HepG2 (cell line): ENCODE measurements around the gene CGNL1. TPM values are rescaled to one million over a fixed set of nuclear protein-coding genes. Genes with fewer than 3 reads are reported as not detected.

Source experiments
- ATAC-seq: fragments of 200-7000 bp; cut with Tn5 transposase; 3 replicates; pipeline ENCODE4 v1.9.1; 2020; ENCODE audit warnings: mild to moderate bottlenecking, moderate library complexity
- BruUV-seq: library from RNA; stranded (reverse); fragments of 400-500 nt; replicated peaks from 2 replicates; lab custom pipeline; 2021; lab: Mats Ljungman, UMichigan
- CTCF ChIA-PET: fragments of 300-600 bp; formaldehyde crosslinking; extraction: SDS; loops from one replicate; lab custom pipeline; 2021; ENCODE audit warnings: low total read pairs, inconsistent platforms, low intra/inter-chr PET ratio; lab: Yijun Ruan, JAX
- POLR2A ChIA-PET: fragments of 350-600 bp; sonication (Branson Sonifier 250); formaldehyde crosslinking; loops from one replicate; lab custom pipeline; 2020; ENCODE audit warnings: antibody characterized with exemption, inconsistent platforms; lab: Yijun Ruan, JAX
- DNase-seq: peaks from one replicate; pipeline ENCODE4 v3.0.0-alpha.2; 2015; ENCODE audit warnings: low spot score
- FAIRE-seq: peaks from 3 replicates; lab custom pipeline; 2011; peaks lifted over from hg19 to GRCh38; lab: Jason Lieb, UNC
- H2AFZ ChIP-seq: one replicate; pipeline ENCODE4 v1.6.1; 2011; ENCODE audit warnings: low read length, inconsistent platforms
- H3K27ac ChIP-seq: fragments of 300-600 bp; 3 replicates; pipeline ENCODE4 v1.8.0; 2011; ENCODE audit warnings: mixed run types, mild to moderate bottlenecking, mixed read lengths, low read length, inconsistent platforms; ENCODE audit not compliant: insufficient read depth; ENCODE audit errors: extremely low read length
- H3K27me3 ChIP-seq, 2 experiments: fragments of 200-600 bp in 1 of 2; 2 replicates in 1 of 2; 3 replicates in 1 of 2; pipeline versions ENCODE4 v1.6.0 to v1.8.0; 2011; ENCODE audit warnings: low read length in 2 of 2, mild to moderate bottlenecking in 2 of 2, moderate library complexity in 2 of 2, inconsistent platforms in 1 of 2; ENCODE audit not compliant: insufficient read depth in 2 of 2, control insufficient read depth in 1 of 2
- H3K36me3 ChIP-seq, 2 experiments: fragments of 200-600 bp in 1 of 2; replicated peaks in 1 of 2; 2 replicates in 1 of 2; 3 replicates in 1 of 2; pipeline versions ENCODE4 v1.5.1 to v1.8.0; 2011; ENCODE audit warnings: low read length in 2 of 2, inconsistent platforms in 1 of 2; ENCODE audit not compliant: insufficient read depth in 2 of 2, control insufficient read depth in 1 of 2
- H3K4me1 ChIP-seq: 2 replicates; pipeline ENCODE4 v1.5.1; 2012; ENCODE audit warnings: low read length, inconsistent platforms; ENCODE audit not compliant: insufficient read depth
- H3K4me2 ChIP-seq: 2 replicates; pipeline ENCODE4 v1.6.0; 2011; ENCODE audit warnings: low read depth, low read length, inconsistent platforms
- H3K4me3 ChIP-seq, 3 experiments: fragments of 200-600 bp in 1 of 3; sonication (generic), shearing (Covaris generic) in 1 of 3; replicated peaks in 1 of 3; 2 replicates each; pipeline ENCODE4 v1.5.1; 2011 to 2016; ENCODE audit warnings: low read length in 3 of 3, inconsistent platforms in 2 of 3, low read depth in 2 of 3, mild to moderate bottlenecking in 2 of 3, control low read depth in 1 of 3, mixed read lengths in 1 of 3; ENCODE audit not compliant: insufficient read depth in 1 of 3
- H3K79me2 ChIP-seq: one replicate; pipeline ENCODE4 v1.6.1; 2011; ENCODE audit warnings: low read length, inconsistent platforms; ENCODE audit not compliant: insufficient read depth
- H3K9ac ChIP-seq: 2 replicates; pipeline ENCODE4 v1.6.0; 2011; ENCODE audit warnings: mild to moderate bottlenecking, low read depth, low read length, inconsistent platforms; ENCODE audit not compliant: insufficient read depth
- H3K9me3 ChIP-seq: 2 replicates; pipeline ENCODE4 v1.5.1; 2012; ENCODE audit warnings: mild to moderate bottlenecking, low read length
- H4K20me1 ChIP-seq: 2 replicates; pipeline ENCODE4 v1.6.0; 2011; ENCODE audit warnings: inconsistent platforms, mild to moderate bottlenecking, low read length, moderate library complexity; ENCODE audit not compliant: insufficient read depth
- KLF11 ChIP-seq: IDR thresholded peaks from 2 replicates; pipeline ENCODE4 v1.6.1; 2016; ENCODE audit warnings: missing compliant biosample characterization
- MAFK ChIP-seq, 2 experiments: IDR thresholded peaks in 1 of 2; conservative IDR thresholded peaks in 1 of 2; 2 replicates each; pipeline ENCODE4 v1.6.1; 2011; ENCODE audit warnings: improper control_type of control experiment in 2 of 2, low read length in 2 of 2
- NKX3-1 ChIP-seq: sonication (generic); formaldehyde crosslinking; IDR thresholded peaks from 2 replicates; pipeline ENCODE4 v1.5.0; 2020; ENCODE audit warnings: missing genetic modification reagents
- SALL1 ChIP-seq: sonication (generic); formaldehyde crosslinking; IDR thresholded peaks from 2 replicates; pipeline ENCODE4 v1.8.0; 2022; ENCODE audit warnings: mild to moderate bottlenecking, missing genetic modification reagents
- TCF7 ChIP-seq: sonication (generic); IDR thresholded peaks from 2 replicates; pipeline ENCODE4 v1.6.1; 2016; ENCODE audit warnings: antibody characterized with exemption, low read depth
- ZNF160 ChIP-seq: sonication (generic); formaldehyde crosslinking; IDR thresholded peaks from 2 replicates; pipeline ENCODE4 v1.8.0; 2022; ENCODE audit warnings: mild to moderate bottlenecking, inconsistent platforms, missing genetic modification reagents
- WGBS: methylation state at CpG from one replicate; pipeline ENCODE4 v1.1.6; 2017; ENCODE audit warnings: low lambda C conversion rate; 5-methylcytosine and 5-hydroxymethylcytosine counted together
- in situ Hi-C: cut with HindIII; loops from 2 replicates; pipeline ENCODE4 v1.10.0; 2017; ENCODE audit warnings: low pct_unique_long_range_greater_than_20kb; ENCODE audit not compliant: extremely low pct_ligation_motif_present
- intact Hi-C: fragments of 100-400 bp; cut with micrococcal nuclease; formaldehyde crosslinking; loops from one replicate; pipeline ENCODE4 v1.10.0; 2022; ENCODE audit not compliant: unreplicated experiment
- polyA plus RNA-seq, 8 experiments: library from polyadenylated mRNA; depleted of rRNA in 3 of 8; stranded (reverse) in 7 of 8; unstranded in 1 of 8; fragments of >200 nt; fragmentation: Illumina TruSeq in 4 of 8; extraction: Trizol in 4 of 8; gene quantifications; 2 replicates each; pipeline versions ENCODE4 v1.2.1 to v1.2.3, GENCODE V29; 2011 to 2016; ENCODE audit warnings: low read depth in 4 of 8, missing spikeins in 1 of 8, mixed read lengths in 1 of 8; ENCODE audit not compliant: insufficient read depth in 1 of 8
- total RNA-seq, 5 experiments: library from RNA; depleted of rRNA; stranded (reverse); fragments of >200 nt; fragmentation: Illumina TruSeq; extraction: Trizol; gene quantifications; 2 replicates each; pipeline ENCODE4 v1.2.3, GENCODE V29; 2016; ENCODE audit warnings: low read depth in 1 of 5
- TF ChIP-seq, protein P1 (sequence below): sonication (generic); formaldehyde crosslinking; IDR thresholded peaks from 2 replicates; pipeline ENCODE4; 2020; ENCODE audit warnings: missing genetic modification reagents, mild to moderate bottlenecking, borderline replicate concordance
- TF ChIP-seq, protein P2 (sequence below), 2 experiments: sonication (generic) in 1 of 2; formaldehyde crosslinking in 1 of 2; IDR thresholded peaks; 2 replicates each; pipeline versions ENCODE4 v1.6.1 to v1.9.0; 2014 to 2022; ENCODE audit warnings: antibody characterized with exemption in 1 of 2, borderline replicate concordance in 1 of 2, inconsistent platforms in 1 of 2, low read depth in 1 of 2, missing genetic modification reagents in 1 of 2
- TF ChIP-seq, protein P3 (sequence below): IDR thresholded peaks from 2 replicates; pipeline ENCODE4 v1.6.1; 2016; ENCODE audit warnings: low read depth, borderline replicate concordance

CGNL1 gene
- total and polyA plus RNA-seq, 2 of the 13 experiments (the other 11 are each of a cell fraction or from before 2014, with no cell fraction given) = 5.6 to 15.6 TPM

DNA sequence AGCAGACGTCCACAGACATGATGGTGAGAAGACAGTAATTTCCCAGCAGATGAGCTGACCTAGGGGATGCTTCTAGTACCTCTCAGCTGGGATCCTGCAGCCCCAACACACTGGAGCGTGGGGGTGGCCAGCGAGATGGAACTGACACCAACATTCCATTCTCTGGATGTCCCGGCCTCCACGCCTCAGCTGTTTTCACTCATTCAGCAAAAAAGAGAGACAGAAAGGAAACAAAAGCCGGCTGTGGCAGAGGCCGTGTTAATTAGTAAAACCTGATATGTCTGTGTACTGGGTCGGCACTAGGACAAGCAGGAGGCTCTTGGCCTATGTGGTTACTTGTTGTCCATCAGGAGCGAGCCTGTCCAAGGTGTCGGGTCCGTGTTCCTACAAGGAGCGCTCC lies 132.8 kb downstream of the CGNL1 start:
- WGBS = 99% methylated on average over 10 of the region's 12 CpGs
- Histone ChIP-seq H4K20me1 (no peaks in the 10 kb centered on the region), H3K27me3 (no peaks in the 10 kb centered on the region), H3K79me2 (no peaks in the 10 kb centered on the region), H3K9ac (no peak overlapping the region), H3K9me3 (no peaks in the 10 kb centered on the region), H3K4me1 (peaks cover 25% of the 10 kb centered on the region), H3K27ac (no peak overlapping the region), H2AFZ (no peak overlapping the region), H3K36me3 (no peaks in the 10 kb centered on the region), H3K4me2 (no peak overlapping the region), H3K4me3 (no peak overlapping the region)
- FAIRE-seq (no peak), DNase-seq (no peak), ATAC-seq (no peak)
- CTCF ChIA-PET = no interaction called here
- BruUV-seq = no TSS peak
- intact Hi-C loops = no loop called here
- POLR2A ChIA-PET = no interaction called here
- in situ Hi-C loops = no loop called here
- TF ChIP-seq ZNF160 (no peak), MAFK (conservative IDR thresholded peaks at IDR 0.05 in 1 of 2, IDR thresholded peaks at IDR 0.05 in 1 of 2; ENCODE audit: low read length in 2 of 2) (0 out of 4 replicates have a peak, but pooled peaks of 1 of the 2 experiments have one; percentile 34), SALL1 (CRISPR knock-in tag) (no peak)

DNA sequence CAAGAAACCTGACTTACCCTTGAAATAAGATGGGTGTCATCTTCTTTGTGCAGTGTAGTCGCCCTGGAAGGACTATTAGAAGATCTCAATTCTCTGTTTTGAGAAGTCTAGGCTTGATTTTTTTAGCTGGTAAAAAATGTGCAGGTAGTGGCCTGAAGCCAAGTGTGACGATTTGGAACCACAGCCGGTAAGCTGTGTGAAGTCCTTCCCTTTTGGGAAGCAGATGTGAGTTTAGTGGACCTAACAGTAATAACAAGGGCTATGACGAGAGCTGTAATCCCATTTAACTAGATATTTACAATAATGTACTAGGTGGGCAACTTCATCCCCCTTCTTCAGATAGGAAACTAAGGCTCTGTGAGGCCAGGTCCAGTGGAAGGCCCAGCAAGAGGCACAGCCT lies 133.7 kb downstream of the CGNL1 start:
- H3K9me3 ChIP-seq = no peaks in the 10 kb centered on the region
- intact Hi-C loops (no loop called here), in situ Hi-C loops (no loop called here)
- FAIRE-seq (no peak), ATAC-seq (no peak), DNase-seq (no peak)
- H3K36me3 ChIP-seq = no peaks in the 10 kb centered on the region
- no peaks in the 10 kb centered on the region for H4K20me1 ChIP-seq
- H3K27ac ChIP-seq = no peak overlapping the region
- POLR2A ChIA-PET = no interaction called here
- CTCF ChIA-PET = no interaction called here
- H3K9ac ChIP-seq = no peak overlapping the region
- H3K79me2 ChIP-seq = no peaks in the 10 kb centered on the region
- H3K4me3 ChIP-seq = no peak overlapping the region
- no peak overlapping the region for H2AFZ ChIP-seq
- H3K4me2 ChIP-seq = no peak overlapping the region
- 95% methylated on average over 4 of the region's 4 CpGs for WGBS
- H3K4me1 ChIP-seq = peaks cover 17% of the 10 kb centered on the region
- BruUV-seq = no TSS peak
- H3K27me3 ChIP-seq = no peaks in the 10 kb centered on the region
- TF ChIP-seq NKX3-1 (CRISPR knock-in tag) (no peak), TCF7 (no peak), KLF11 (no peak)
- TF ChIP-seq, protein P1, sequence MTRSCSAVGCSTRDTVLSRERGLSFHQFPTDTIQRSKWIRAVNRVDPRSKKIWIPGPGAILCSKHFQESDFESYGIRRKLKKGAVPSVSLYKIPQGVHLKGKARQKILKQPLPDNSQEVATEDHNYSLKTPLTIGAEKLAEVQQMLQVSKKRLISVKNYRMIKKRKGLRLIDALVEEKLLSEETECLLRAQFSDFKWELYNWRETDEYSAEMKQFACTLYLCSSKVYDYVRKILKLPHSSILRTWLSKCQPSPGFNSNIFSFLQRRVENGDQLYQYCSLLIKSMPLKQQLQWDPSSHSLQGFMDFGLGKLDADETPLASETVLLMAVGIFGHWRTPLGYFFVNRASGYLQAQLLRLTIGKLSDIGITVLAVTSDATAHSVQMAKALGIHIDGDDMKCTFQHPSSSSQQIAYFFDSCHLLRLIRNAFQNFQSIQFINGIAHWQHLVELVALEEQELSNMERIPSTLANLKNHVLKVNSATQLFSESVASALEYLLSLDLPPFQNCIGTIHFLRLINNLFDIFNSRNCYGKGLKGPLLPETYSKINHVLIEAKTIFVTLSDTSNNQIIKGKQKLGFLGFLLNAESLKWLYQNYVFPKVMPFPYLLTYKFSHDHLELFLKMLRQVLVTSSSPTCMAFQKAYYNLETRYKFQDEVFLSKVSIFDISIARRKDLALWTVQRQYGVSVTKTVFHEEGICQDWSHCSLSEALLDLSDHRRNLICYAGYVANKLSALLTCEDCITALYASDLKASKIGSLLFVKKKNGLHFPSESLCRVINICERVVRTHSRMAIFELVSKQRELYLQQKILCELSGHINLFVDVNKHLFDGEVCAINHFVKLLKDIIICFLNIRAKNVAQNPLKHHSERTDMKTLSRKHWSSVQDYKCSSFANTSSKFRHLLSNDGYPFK (CRISPR knock-in tag) = no peak
- TF ChIP-seq, protein P2, sequence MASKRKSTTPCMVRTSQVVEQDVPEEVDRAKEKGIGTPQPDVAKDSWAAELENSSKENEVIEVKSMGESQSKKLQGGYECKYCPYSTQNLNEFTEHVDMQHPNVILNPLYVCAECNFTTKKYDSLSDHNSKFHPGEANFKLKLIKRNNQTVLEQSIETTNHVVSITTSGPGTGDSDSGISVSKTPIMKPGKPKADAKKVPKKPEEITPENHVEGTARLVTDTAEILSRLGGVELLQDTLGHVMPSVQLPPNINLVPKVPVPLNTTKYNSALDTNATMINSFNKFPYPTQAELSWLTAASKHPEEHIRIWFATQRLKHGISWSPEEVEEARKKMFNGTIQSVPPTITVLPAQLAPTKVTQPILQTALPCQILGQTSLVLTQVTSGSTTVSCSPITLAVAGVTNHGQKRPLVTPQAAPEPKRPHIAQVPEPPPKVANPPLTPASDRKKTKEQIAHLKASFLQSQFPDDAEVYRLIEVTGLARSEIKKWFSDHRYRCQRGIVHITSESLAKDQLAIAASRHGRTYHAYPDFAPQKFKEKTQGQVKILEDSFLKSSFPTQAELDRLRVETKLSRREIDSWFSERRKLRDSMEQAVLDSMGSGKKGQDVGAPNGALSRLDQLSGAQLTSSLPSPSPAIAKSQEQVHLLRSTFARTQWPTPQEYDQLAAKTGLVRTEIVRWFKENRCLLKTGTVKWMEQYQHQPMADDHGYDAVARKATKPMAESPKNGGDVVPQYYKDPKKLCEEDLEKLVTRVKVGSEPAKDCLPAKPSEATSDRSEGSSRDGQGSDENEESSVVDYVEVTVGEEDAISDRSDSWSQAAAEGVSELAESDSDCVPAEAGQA (IDR thresholded peaks at IDR 0.05; ENCODE audit: low read depth) = no peak
- TF ChIP-seq, protein P2 (CRISPR knock-in tag; IDR thresholded peaks at IDR 0.05; ENCODE audit: borderline replicate concordance) = no peak
- TF ChIP-seq, protein P3, sequence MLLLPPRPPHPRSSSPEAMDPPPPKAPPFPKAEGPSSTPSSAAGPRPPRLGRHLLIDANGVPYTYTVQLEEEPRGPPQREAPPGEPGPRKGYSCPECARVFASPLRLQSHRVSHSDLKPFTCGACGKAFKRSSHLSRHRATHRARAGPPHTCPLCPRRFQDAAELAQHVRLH = no peak
